Fibroblast of lung (primary cell): ENCODE data around the gene MYCL. TPM values are rescaled to one million over a fixed set of nuclear protein-coding genes. Genes with fewer than 3 reads are reported as not detected.
A peak's percentile ranks its signal among the peaks of the same experiment; 100 is the strongest.

Source experiments
- DNase-seq, 2 donors: peaks; one replicate each; pipeline versions ENCODE4 v3.0.0 to v3.0.0-alpha.2; 2010; ENCODE audit warnings: low read depth in 2 of 2
- H2AFZ ChIP-seq: 2 replicates; pipeline ENCODE4 v1.5.1; 2012; ENCODE audit warnings: low read length, control low read depth, inconsistent platforms
- H3K27ac ChIP-seq: 2 replicates; pipeline ENCODE4 v1.5.1; 2011; ENCODE audit warnings: low read length, control low read depth; ENCODE audit not compliant: insufficient read depth
- H3K27me3 ChIP-seq: 2 replicates; pipeline ENCODE4 v1.5.1; 2011; ENCODE audit warnings: mild to moderate bottlenecking, low read length; ENCODE audit not compliant: control insufficient read depth, insufficient read depth
- H3K36me3 ChIP-seq: 2 replicates; pipeline ENCODE4 v1.5.1; 2011; ENCODE audit warnings: low read length; ENCODE audit not compliant: control insufficient read depth, insufficient read depth
- H3K4me1 ChIP-seq: 2 replicates; pipeline ENCODE4 v1.5.1; 2011; ENCODE audit warnings: low read length; ENCODE audit not compliant: control insufficient read depth, insufficient read depth; ENCODE audit errors: extremely low read depth
- H3K4me2 ChIP-seq: 2 replicates; pipeline ENCODE4 v1.5.1; 2011; ENCODE audit warnings: low read length, control low read depth; ENCODE audit not compliant: insufficient read depth; ENCODE audit errors: extremely low read depth
- H3K4me3 ChIP-seq, 4 experiments: fragments of 200-600 bp in 1 of 4; sonication (generic) in 1 of 4; replicated peaks in 1 of 4; 2 replicates each; pipeline ENCODE4 v1.5.1; 2011 to 2016; ENCODE audit warnings: low read length in 4 of 4, low read depth in 3 of 4, mild to moderate bottlenecking in 3 of 4, control low read depth in 2 of 4, inconsistent platforms in 1 of 4, mixed read lengths in 1 of 4; ENCODE audit not compliant: insufficient read depth in 1 of 4; ENCODE audit errors: control extremely low read depth in 1 of 4
- H3K79me2 ChIP-seq: 2 replicates; pipeline ENCODE4 v1.5.1; 2012; ENCODE audit warnings: mild to moderate bottlenecking, low read length, inconsistent platforms; ENCODE audit not compliant: control insufficient read depth, insufficient read depth
- H3K9ac ChIP-seq: 2 replicates; pipeline ENCODE4 v1.5.1; 2011; ENCODE audit warnings: mild to moderate bottlenecking, low read length, control low read depth; ENCODE audit not compliant: insufficient read depth
- H3K9me3 ChIP-seq: 2 replicates; pipeline ENCODE4 v1.5.1; 2012; ENCODE audit warnings: low read depth, low read length; ENCODE audit not compliant: control insufficient read depth, insufficient read depth
- H4K20me1 ChIP-seq: 2 replicates; pipeline ENCODE4 v1.5.1; 2011; ENCODE audit warnings: low read length; ENCODE audit not compliant: control insufficient read depth, insufficient read depth; ENCODE audit errors: extremely low read depth
- CTCF ChIP-seq, 2 donors: IDR thresholded peaks in 1 of 2; conservative IDR thresholded peaks in 1 of 2; 1 replicate in 1 of 2; 2 replicates in 1 of 2; pipeline ENCODE4 v1.5.1; 2011 to 2012; ENCODE audit warnings: low read length in 2 of 2, control low read depth in 1 of 2, inconsistent platforms in 1 of 2, low read depth in 1 of 2, mild to moderate bottlenecking in 1 of 2
- EZH2 ChIP-seq: IDR thresholded peaks from 2 replicates; pipeline ENCODE4 v1.5.1; 2012; ENCODE audit warnings: low read length, control low read depth, mild to moderate bottlenecking; ENCODE audit errors: missing control alignments
- polyA plus RNA-seq, 2 donors: library from polyadenylated mRNA; depleted of rRNA in 1 of 2; stranded (reverse) in 1 of 2; unstranded in 1 of 2; fragments of >200 nt; gene quantifications; 2 replicates each; pipeline ENCODE4 v1.2.1, GENCODE V29; 2011 to 2012; ENCODE audit warnings: missing spikeins in 1 of 2
- total RNA-seq: library from RNA; depleted of rRNA; stranded (reverse); fragments of >200 nt; gene quantifications from 2 replicates; pipeline ENCODE4 v1.2.1, GENCODE V29; 2014

The MYCL gene
- total and polyA plus RNA-seq, 2 donors (not counting 1 experiment from before 2014, with no cell fraction given): under 0.01 to 0.09 TPM

- H3K36me3 ChIP-seq: no peaks in the 10 kb centered on the region
- no peak overlapping the region for H3K4me3 ChIP-seq
- H3K27me3 ChIP-seq: peaks cover 22% of the 10 kb centered on the region
- H3K9me3 ChIP-seq: no peaks in the 10 kb centered on the region
- H3K9ac ChIP-seq: no peak overlapping the region
- H2AFZ ChIP-seq: no peak overlapping the region
- no peak for DNase-seq
- TF ChIP-seq CTCF (conservative IDR thresholded peaks at IDR 0.05 in 1 of 2, IDR thresholded peaks at IDR 0.05 in 1 of 2; ENCODE audit: low read depth in 1 of 2, low read length in 2 of 2) (no peak), EZH2 (no peak)
- H4K20me1 ChIP-seq: no peaks in the 10 kb centered on the region
- H3K79me2 ChIP-seq: no peaks in the 10 kb centered on the region
- H3K27ac ChIP-seq: no peak overlapping the region
- no peak overlapping the region for H3K4me2 ChIP-seq
- H3K4me1 ChIP-seq: no peaks in the 10 kb centered on the region
Measured at GRCh38 chr1:39905172-39905571, 3.5 kb upstream of the MYCL start.

GRCh38 chr1:39902460-39902807, 717 bp upstream of the MYCL start:
- no peak overlapping the region for H3K27ac ChIP-seq
- H3K79me2 ChIP-seq: no peaks in the 10 kb centered on the region
- peak overlapping the region; percentile 90 for H3K4me2 ChIP-seq
- H3K9me3 ChIP-seq: no peaks in the 10 kb centered on the region
- peak overlapping the region; percentile 34 to 62 (median 52) for H3K4me3 ChIP-seq
- no peaks in the 10 kb centered on the region for H4K20me1 ChIP-seq
- no peak for TF ChIP-seq CTCF (conservative IDR thresholded peaks at IDR 0.05 in 1 of 2, IDR thresholded peaks at IDR 0.05 in 1 of 2; ENCODE audit: low read depth in 1 of 2, low read length in 2 of 2)
- no peak for TF ChIP-seq EZH2
- no peak for DNase-seq
- no peaks in the 10 kb centered on the region for H3K36me3 ChIP-seq
- peaks cover 41% of the 10 kb centered on the region for H3K27me3 ChIP-seq
- no peak overlapping the region for H3K9ac ChIP-seq
- H3K4me1 ChIP-seq: no peaks in the 10 kb centered on the region
- no peak overlapping the region for H2AFZ ChIP-seq

- Histone ChIP-seq H3K4me2 (peak overlapping the region; percentile 90), H3K36me3 (no peaks in the 10 kb centered on the region)
Measured at GRCh38 chr1:39901464-39901713, 328 bp downstream of the MYCL start.

More at GRCh38 chr1:39901464-39901713, 328 bp downstream of the MYCL start:
- no peak for DNase-seq
- H3K27me3 ChIP-seq: peaks cover 43% of the 10 kb centered on the region
- H3K9me3 ChIP-seq: no peaks in the 10 kb centered on the region
- H3K79me2 ChIP-seq: no peaks in the 10 kb centered on the region
- TF ChIP-seq EZH2 (no peak), CTCF (conservative IDR thresholded peaks at IDR 0.05 in 1 of 2, IDR thresholded peaks at IDR 0.05 in 1 of 2; ENCODE audit: low read depth in 1 of 2, low read length in 2 of 2) (no peak)
- no peak overlapping the region for H3K27ac ChIP-seq
- no peak overlapping the region for H3K9ac ChIP-seq
- no peaks in the 10 kb centered on the region for H4K20me1 ChIP-seq
- H2AFZ ChIP-seq: peak overlapping the region; percentile 35
- no peaks in the 10 kb centered on the region for H3K4me1 ChIP-seq
- peak overlapping the region; percentile 34 to 62 (median 44) for H3K4me3 ChIP-seq
